Mesothelial cell of epicardium (in vitro differentiated cells): ENCODE results near the gene DUSP9. TPM values are rescaled to one million over a fixed set of nuclear protein-coding genes. Genes with fewer than 3 reads are reported as not detected.
"Not testable (repeated sequence)": the region's sequence is repeated elsewhere in the genome, so short reads cannot be mapped to it uniquely, and the experiment has no call there.

ENCODE experiments used
- DNase-seq, 2 experiments: peaks; one replicate each; pipeline ENCODE4 v3.0.0; 2021; ENCODE audit warnings: low spot score in 2 of 2; ENCODE audit not compliant: unreplicated experiment in 2 of 2
- H3K27ac Mint-ChIP-seq: 2 replicates; pipeline ENCODE4 v1.8.0; 2021; ENCODE audit warnings: mixed read lengths
- H3K27me3 Mint-ChIP-seq: 2 replicates; pipeline ENCODE4 v1.8.0; 2021; ENCODE audit warnings: low read depth, mixed read lengths
- H3K36me3 Mint-ChIP-seq: 2 replicates; pipeline ENCODE4 v1.8.0; 2021; ENCODE audit warnings: mixed read lengths
- H3K4me1 Mint-ChIP-seq: 2 replicates; pipeline ENCODE4 v1.8.0; 2021; ENCODE audit warnings: mixed read lengths
- H3K4me3 Mint-ChIP-seq: 2 replicates; pipeline ENCODE4 v1.8.0; 2021; ENCODE audit warnings: mild to moderate bottlenecking, moderate library complexity, mixed read lengths
- H3K9me3 Mint-ChIP-seq: 2 replicates; pipeline ENCODE4 v1.8.0; 2021; ENCODE audit warnings: mixed read lengths
- CTCF ChIP-seq: fragments of 200-600 bp; sonication (generic); IDR thresholded peaks from one replicate; pipeline ENCODE4 v1.5.0; 2021; ENCODE audit warnings: antibody characterized with exemption; ENCODE audit not compliant: unreplicated experiment
- total RNA-seq: library from RNA; stranded (reverse); gene quantifications from 3 replicates; pipeline ENCODE4 v1.2.1, GENCODE V29; 2021

Gene DUSP9
- total RNA-seq, 1 donor from 2014 or later = 3.7 TPM

- H3K4me1 Mint-ChIP-seq = peaks cover 13% of the 10 kb centered on the region
- H3K9me3 Mint-ChIP-seq = no peaks in the 10 kb centered on the region
- no peak for DNase-seq
- peak overlapping the region; percentile 57 for H3K4me3 Mint-ChIP-seq
- H3K36me3 Mint-ChIP-seq = no peaks in the 10 kb centered on the region
- TF ChIP-seq CTCF = no peak
- H3K27ac Mint-ChIP-seq = no peak overlapping the region
- no peaks in the 10 kb centered on the region for H3K27me3 Mint-ChIP-seq
Observed at GRCh38 chrX:153688911-153689590, 42.0 kb downstream of the DUSP9 start.

DNA sequence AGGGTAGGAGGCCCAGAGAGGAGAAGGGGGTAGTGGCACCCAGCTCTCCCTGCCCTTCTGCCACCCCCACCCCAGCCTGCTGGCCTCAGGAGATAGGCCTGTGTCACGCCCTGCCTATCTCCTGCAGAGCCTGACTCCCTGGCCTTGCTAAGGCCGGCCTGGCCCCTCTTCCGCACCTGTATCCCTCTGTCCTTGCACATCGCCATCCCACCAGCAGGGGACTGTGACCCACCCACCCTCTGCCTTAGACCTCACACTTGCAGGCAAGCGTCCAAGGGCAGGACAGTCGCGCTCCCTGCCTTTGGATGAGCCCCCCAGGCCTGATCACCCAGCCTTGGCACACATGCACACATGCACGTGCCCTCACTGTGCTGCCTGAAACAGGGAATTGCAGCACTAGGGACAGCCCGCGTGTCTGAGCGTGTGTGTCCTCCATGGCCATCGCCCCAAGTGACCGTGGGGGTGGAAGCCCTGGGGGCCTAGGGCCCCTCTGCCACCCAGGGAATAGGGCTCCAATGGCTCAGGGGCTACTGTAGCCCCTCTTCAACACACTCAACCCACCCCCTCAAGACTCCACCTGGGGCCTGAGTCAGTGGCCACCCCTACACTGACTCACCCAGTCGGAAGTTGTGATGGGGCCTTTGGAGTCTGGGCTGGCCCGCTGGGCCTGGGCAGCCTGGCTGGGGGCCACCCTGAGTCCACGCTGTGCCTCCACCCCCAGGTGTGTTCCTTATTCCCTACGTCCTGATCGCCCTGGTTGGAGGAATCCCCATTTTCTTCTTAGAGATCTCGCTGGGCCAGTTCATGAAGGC, 42.9 kb downstream of the DUSP9 start:
- no peak for TF ChIP-seq CTCF
- Mint-ChIP-seq H3K27me3 (no peaks in the 10 kb centered on the region), H3K4me1 (peaks cover 13% of the 10 kb centered on the region), H3K27ac (no peak overlapping the region), H3K36me3 (no peaks in the 10 kb centered on the region), H3K4me3 (peak overlapping the region; percentile 57), H3K9me3 (no peaks in the 10 kb centered on the region)
- no peak for DNase-seq

DNA sequence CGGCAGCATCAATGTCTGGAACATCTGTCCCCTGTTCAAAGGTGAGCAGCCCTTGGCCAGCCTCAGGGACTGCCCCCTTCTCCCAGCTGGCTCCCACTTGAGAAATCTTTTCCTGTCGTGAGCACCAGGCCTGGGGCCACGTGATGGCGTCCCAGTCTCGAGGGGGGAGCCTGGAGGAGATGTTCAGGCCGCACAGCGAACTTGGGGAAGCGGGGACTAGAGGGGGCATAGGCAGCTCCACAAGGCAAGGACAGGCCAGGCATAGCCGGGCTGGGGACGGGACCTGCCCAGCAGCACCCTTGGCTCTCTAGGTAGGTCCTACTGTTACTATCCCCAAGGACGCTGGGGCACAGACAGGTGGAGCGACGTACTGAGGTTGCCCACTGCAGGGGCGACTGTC, 43.5 kb downstream of the DUSP9 start:
- no peak overlapping the region for H3K27ac Mint-ChIP-seq

DNA sequence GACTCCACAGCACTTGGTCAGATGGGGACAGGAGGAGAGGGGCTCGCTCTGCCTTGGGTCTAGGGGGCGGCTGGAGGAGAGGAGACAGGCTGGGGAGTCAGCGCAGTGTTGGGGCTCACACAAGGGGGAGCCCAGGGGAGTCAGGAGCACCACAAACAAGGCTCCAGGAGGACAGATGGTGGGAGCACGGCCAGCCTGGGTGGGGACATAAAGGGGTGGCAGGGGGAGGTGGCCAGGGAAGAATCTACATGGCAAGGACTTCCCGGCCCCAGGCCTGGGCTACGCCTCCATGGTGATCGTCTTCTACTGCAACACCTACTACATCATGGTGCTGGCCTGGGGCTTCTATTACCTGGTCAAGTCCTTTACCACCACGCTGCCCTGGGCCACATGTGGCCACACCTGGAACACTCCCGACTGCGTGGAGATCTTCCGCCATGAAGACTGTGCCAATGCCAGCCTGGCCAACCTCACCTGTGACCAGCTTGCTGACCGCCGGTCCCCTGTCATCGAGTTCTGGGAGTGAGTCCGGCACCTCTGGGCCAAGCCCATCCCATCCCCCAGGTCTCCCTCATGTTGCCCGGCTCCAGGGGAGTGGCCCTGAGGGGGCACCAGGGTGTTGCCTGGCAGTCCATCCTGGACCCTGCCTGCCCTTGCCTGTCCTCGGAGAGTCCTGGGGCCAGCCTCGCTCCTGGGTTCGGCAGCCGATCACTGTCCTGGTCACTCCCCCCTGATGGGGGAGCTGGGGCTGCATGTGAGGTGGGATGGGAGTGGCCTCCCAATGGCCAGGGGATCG, 44.2 kb downstream of the DUSP9 start:
- not testable (repeated sequence) for H3K36me3 Mint-ChIP-seq, H3K9me3 Mint-ChIP-seq, H3K4me1 Mint-ChIP-seq, H3K27me3 Mint-ChIP-seq, H3K4me3 Mint-ChIP-seq, DNase-seq, H3K27ac Mint-ChIP-seq

More for the DNA sequence above, 43.5 kb downstream of the DUSP9 start:
- no peaks in the 10 kb centered on the region for H3K9me3 Mint-ChIP-seq
- H3K4me1 Mint-ChIP-seq = peaks cover 13% of the 10 kb centered on the region
- no peak for TF ChIP-seq CTCF
- no peaks in the 10 kb centered on the region for H3K27me3 Mint-ChIP-seq
- no peak for DNase-seq
- no peak overlapping the region for H3K4me3 Mint-ChIP-seq
- no peaks in the 10 kb centered on the region for H3K36me3 Mint-ChIP-seq

GRCh38 chrX:153692003-153692402, 45.0 kb downstream of the DUSP9 start:
- no peak overlapping the region for H3K4me3 Mint-ChIP-seq
- H3K9me3 Mint-ChIP-seq = no peaks in the 10 kb centered on the region
- peaks cover 4% of the 10 kb centered on the region for H3K4me1 Mint-ChIP-seq
- H3K27ac Mint-ChIP-seq = no peak overlapping the region
- DNase-seq = no peak
- no peak for TF ChIP-seq CTCF
- H3K27me3 Mint-ChIP-seq = no peaks in the 10 kb centered on the region
- peaks cover under 1% of the 10 kb centered on the region for H3K36me3 Mint-ChIP-seq
